Activated CD4-positive, alpha-beta T cell treated with anti-CD3 and anti-CD28 coated beads for 48 hours (primary cell): ENCODE data around the gene PDSS2.
"Not testable (repeated sequence)": the region's sequence is repeated elsewhere in the genome, so short reads cannot be mapped to it uniquely, and the experiment has no call there.

Experiments
- DNase-seq: peaks from one replicate; pipeline ENCODE4 v3.0.0-alpha.2; 2020

Gene PDSS2

GRCh38 chr6:107413966-107414645, 45.3 kb downstream of the PDSS2 start:
- DNase-seq: no peak

- no peak for DNase-seq
These were observed 48.2 kb downstream of the PDSS2 start for GRCh38 chr6:107411161-107411560.

GRCh38 chr6:107409942-107410341, 49.4 kb downstream of the PDSS2 start:
- DNase-seq: no peak

- no peak for DNase-seq
These were observed 50.6 kb downstream of the PDSS2 start for GRCh38 chr6:107408714-107409113.

GRCh38 chr6:107405002-107405401, 54.4 kb downstream of the PDSS2 start:
- no peak for DNase-seq

GRCh38 chr6:107402533-107402932, 56.8 kb downstream of the PDSS2 start:
- DNase-seq: no peak

- DNase-seq: no peak
These were observed 57.8 kb downstream of the PDSS2 start for GRCh38 chr6:107401573-107401972.

DNA sequence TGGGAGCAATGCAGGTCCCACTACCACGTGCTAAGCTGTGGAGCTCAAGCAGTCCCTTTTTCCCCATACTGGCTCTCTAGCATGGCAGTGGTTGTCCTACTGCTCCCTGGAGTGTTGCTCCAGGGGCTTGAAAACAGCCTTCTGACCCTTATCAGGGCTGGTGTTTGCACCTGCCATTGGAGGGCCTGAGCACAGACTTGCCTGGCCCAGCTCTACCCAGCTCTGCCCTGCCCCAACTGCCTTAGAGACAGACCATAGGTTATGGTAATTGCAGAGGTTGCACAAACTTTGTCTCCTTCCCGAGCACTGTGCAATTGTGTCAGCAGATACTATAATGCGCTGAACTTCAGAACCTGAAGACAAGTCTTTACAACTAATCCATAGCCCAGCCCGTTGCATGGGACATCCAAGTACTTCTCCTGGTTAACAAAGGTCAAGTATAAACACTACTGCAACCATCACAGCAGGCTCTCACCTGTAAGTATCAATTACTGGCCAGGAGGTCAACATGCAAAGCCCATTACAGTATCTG, 58.7 kb downstream of the PDSS2 start:
- no peak for DNase-seq

GRCh38 chr6:107399935-107400334, 59.4 kb downstream of the PDSS2 start:
- no peak for DNase-seq

GRCh38 chr6:107398001-107398400, 61.4 kb downstream of the PDSS2 start:
- DNase-seq: no peak

- no peak for DNase-seq
These were observed 63.2 kb downstream of the PDSS2 start for GRCh38 chr6:107396211-107396610.

DNA sequence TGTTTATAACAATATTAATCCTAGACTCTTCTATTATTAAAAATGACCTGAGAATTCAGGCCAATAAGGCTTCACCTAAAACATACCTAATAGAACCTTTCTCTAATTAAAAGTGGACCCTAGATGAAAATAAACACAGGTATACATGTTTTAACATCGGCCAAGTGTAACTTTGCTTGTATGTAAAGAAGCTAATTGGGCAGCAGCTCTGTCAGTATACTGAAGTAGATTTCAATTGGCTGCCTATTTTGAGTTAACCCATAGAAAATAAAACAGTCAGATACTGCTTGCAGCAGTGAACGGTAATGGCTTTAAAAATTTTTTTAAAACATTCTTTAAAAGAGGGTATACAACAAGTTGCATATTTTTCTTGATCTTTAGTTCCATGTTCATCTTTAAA, 67.3 kb downstream of the PDSS2 start:
- DNase-seq: no peak

- DNase-seq: no peak
These were observed 68.5 kb downstream of the PDSS2 start for GRCh38 chr6:107390685-107391435.

- DNase-seq: no peak
These were observed 69.3 kb downstream of the PDSS2 start for GRCh38 chr6:107390056-107390455.

- no peak for DNase-seq
These were observed 72.5 kb downstream of the PDSS2 start for GRCh38 chr6:107386904-107387303.

GRCh38 chr6:107386340-107386739, 73.0 kb downstream of the PDSS2 start:
- DNase-seq: no peak

DNA sequence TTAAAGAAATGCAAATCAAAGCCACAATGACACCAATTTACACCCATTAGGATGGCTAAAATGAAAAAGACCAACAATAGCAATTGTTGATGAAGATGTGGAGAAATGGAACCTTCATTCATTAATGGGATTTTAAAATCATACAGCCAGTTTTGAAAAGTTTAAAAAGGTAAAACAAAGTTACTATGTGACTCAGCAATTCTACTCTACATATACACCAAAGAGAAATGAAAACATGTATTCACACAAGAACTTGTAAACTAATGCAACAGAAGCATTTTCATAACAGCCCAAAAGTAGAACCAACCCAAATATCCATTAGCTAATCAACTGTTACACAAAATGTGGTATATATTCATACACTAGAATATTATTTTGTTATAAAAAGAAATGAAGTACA, 75.7 kb downstream of the PDSS2 start:
- DNase-seq: no peak

- no peak for DNase-seq
These were observed 85.1 kb downstream of the PDSS2 start for GRCh38 chr6:107374264-107374663.

GRCh38 chr6:107369493-107369892, 89.9 kb downstream of the PDSS2 start:
- no peak for DNase-seq

DNA sequence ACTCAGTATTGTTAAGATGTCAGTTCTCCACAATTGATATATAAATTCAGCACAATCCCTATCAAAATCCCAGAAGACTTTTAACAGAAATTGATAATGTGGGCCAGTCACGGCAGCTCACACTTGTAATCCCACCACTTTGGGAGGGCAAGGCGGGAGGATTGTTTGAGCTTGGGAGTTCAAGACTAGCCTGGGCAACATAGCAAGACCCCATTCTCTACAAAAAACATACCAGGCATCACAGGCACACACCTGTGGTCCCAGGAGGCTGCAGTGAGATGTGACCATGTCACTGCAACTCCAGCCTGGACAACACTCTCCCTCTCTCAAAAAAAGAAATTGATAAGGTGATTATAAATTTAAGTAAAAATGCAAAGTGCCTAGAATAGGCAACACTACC, 90.9 kb downstream of the PDSS2 start:
- no peak for DNase-seq

GRCh38 chr6:107364173-107364572, 95.2 kb downstream of the PDSS2 start:
- DNase-seq: not testable (repeated sequence)

GRCh38 chr6:107361753-107362604, 97.4 kb downstream of the PDSS2 start:
- no peak for DNase-seq

DNA sequence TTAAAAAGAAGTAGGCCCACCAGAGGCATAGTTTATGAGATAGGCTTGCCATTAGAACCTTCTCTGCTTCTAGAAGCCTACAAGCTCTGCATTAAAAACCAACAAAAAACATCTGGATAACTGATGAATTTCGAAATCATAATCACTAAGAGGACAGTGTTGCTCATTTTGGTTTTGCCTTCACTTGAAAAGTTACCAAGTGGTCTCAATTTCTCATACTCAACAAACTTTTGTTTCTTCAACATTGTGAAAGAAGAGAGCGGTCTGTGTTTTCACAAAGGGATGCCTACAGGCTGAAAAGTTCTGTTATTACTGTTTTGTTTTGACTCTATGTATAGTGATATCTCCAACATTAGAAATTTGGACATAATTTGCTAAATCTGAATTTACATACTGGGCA, 98.9 kb downstream of the PDSS2 start:
- DNase-seq: no peak
